ENCODE data around the gene ITGB3.

DNA sequence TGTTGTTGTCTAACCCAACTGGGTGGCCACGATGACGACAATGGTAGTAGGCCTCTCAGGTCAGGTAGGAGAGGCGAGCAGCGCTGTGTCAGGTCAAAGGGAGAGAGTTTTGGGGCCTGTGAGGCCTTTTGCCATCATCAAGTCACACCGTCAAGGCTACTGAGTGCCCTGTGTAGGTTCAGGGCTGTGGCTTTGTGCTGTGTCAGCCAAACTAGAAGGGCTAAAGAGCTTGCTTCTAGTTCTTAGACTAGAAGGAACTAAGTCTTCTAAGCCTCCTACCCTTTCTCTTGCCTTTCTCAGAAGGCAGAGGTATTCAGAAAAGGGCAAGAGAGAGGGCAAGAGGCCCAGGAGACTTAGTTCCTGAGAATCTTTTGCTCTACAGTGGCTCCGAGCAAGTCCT, 45.1 kb downstream of the ITGB3 start:
- TF ChIP-seq CTCF (IDR thresholded peaks at IDR 0.05) (no peak), POLR2A (IDR thresholded peaks at IDR 0.05) (no peak), POLR2AphosphoS5 (IDR thresholded peaks at IDR 0.05) (no peak)

Measured in breast epithelium (tissue), 3 donors.